Cortex of kidney (tissue), 1 donor: ENCODE measurements around the gene COL5A1.

Experiments used
- DNase-seq: peaks from one replicate; lab custom pipeline; 2025; lab: John Stamatoyannopoulos, UW

Gene COL5A1

DNA sequence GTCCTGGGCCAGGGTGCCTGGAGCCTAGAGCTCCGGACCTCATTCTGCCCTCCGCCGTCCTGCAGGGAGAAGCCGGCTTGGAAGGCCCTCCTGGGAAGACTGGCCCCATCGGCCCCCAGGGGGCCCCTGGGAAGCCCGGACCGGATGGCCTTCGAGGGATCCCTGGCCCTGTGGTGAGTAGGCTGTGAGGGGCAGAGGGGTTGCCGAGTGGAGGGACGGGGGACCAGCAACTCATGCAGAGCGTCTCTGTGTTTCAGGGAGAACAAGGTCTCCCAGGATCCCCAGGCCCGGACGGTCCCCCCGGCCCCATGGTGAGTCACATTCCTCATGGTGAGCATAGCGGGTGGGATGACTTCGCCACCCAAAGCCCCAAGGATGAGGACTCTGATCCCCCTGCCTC, 177.0 kb downstream of the COL5A1 start:
- no peak for DNase-seq

DNA sequence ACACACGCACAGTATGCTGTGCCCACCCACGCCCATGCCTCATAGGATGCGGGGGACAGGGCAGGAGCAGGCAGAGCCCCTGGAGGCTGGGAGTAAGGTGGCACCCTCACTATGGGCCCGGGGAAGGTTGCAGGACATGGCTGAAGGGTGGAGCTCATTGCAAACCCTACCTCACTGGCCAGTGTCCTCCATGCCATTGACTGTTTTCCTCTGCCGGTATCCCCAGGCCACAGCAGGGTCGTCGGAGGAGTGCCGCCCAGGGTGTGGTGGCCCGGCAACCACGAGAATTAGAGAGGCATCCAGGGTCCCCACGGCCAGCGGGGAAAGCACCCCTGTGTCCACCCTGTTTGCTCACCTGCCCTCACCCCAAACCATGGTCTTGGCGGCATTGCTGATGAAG, 179.3 kb downstream of the COL5A1 start:
- DNase-seq: no peak

DNA sequence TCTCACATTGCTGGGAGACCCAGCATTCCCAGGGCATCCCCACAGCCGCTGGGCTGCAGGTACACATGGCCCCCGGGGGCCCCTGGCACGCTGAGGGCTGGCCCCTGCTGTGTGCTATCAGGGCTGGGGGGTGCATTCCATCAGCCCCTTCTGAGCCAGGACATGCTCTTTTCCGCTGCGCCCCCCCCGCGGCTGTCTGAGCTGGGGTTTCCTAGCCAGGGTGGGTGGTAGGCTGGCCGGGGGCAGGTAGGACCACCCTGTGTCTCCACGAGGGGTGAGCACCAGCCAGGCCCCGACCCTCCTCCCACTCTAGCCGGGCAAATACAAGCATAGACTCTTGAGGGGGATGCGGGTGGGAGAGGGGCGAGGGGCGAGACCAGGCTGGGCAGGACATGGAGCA, 180.9 kb downstream of the COL5A1 start:
- DNase-seq: no peak

DNA sequence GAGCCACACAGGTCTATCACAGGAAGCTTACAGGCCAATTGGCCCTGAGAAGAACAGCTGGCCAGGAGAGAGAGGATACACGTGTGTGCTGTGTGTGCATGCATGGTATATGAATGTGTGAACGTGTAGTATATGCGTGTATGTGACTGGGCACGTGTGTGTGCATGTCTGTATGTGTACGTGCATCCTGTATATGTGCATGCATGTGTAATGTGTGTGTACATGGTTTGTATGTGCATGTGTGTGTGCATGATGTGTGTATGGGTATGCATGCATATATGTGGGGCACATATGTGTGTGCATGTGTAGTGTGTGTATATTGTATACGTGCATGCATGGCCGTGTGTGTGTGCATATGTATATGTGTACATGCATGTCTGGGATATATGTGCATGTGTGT, 182.0 kb downstream of the COL5A1 start:
- no peak for DNase-seq

DNA sequence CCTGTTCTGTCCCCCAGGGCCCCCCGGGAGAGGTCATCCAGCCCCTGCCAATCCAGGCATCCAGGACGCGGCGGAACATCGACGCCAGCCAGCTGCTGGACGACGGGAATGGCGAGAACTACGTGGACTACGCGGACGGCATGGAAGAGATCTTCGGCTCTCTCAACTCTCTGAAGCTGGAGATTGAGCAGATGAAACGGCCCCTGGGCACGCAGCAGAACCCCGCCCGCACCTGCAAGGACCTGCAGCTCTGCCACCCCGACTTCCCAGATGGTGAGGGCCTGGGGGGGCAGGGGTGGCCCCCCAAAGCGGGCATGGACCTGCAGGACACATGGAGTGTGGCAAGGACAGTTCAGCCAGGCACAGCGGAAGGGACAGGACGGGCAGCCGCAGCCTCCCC, 183.0 kb downstream of the COL5A1 start:
- no peak for DNase-seq

DNA sequence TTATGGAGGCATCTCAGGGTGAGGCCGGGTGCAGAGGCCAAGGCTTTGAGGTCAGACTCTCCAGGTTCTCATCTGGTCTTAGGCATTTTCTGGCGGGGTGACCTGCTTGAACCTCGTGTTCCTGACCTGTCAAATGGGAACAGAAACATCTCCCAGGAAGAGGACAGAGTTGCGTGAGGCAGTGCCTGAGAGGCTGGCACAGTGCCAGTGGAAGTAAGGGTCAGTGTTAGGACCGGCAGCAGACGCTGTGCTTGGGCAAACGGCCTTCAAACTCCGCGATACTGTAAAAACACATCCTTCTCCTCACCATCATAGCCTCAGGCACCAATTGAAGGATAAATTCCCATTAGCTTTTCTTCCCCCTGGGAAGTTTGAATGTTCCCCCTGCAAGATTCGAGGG, 183.4 kb downstream of the COL5A1 start:
- DNase-seq: no peak

DNA sequence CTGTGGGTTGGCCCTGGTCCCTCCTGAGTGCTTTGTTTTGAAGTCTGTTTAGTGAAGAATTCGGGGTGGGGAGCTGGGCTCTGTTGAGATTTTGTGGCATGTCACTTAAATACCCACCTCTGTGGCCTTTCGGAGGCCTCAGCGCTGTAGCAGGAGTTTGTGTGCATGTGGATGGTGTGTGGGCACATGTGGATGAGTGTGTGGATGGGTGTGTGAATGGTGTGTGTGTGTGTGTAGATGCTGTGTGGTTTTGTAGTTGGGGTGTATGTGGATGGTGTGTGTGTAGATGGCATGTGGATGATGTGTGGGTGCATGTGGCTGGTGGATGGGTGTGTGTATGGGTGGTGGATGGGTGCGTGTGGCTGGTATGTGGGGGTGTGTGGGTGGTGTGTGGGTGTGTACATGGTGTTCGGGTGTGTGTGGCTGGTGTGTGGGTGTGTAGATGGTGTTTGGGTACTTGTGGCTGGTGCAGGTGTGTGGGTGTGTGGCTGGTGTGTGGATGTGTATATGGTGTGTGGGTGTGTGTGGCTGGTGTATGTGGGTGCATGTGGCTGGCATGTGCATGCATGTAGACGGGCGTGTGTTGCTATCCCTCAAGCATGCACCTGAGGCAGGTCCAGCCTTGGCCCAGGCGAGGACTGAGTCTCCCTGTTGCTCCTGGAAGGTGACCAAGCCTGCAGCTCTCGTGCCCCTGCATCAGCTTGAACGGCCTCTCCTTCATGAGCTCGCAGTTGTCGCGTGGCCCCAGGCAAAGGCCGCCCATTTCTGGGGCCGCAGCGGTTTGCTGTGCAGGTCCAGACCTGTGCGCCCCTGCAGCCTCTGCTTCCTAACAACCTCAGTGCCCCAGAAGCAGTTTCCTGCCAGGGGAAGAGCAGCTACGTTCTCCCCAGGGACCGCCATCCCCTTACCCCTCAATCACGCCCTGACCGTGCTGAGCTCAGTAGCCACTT, 185.0 kb downstream of the COL5A1 start:
- no peak for DNase-seq

DNA sequence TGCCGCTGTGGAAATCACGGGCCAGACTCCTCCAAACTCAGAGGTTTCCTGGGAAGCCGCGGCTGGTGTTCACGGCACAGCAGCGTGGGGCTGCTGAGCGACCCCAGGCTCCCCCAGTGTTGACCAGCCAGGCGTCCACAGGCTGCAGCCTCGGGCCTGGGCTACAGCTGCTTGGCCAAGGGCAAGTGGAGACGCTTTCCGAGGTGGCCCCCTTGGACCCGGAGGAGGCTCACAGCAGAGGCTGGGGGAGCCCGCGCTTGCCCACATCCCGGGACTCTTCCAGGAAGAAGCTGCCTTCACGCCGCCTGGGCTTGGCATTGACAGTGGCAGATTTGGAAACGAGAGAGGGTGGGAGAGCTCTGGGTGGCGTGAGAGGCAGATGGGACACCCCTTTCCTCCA, 186.0 kb downstream of the COL5A1 start:
- DNase-seq: no peak

DNA sequence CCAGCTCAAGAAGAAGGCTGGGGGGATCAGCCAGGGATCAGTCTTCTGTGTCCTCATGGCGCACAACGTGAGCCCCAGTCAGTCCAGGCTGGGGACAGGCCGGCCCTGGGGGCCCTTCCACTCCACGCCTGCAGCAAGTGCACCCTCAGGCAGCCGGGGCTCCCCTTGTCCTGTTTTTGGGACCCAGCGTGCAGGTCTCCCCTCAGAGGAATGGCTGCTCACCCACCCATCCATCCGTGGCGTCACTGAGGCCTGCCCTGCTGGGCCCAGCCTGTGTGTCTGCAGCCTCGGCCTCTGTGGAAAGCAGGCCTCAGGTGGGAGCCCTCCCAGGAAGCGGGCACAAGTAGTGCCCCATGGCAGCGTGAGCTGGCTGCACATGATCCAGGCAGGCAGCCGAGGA, 186.4 kb downstream of the COL5A1 start:
- DNase-seq: no peak

DNA sequence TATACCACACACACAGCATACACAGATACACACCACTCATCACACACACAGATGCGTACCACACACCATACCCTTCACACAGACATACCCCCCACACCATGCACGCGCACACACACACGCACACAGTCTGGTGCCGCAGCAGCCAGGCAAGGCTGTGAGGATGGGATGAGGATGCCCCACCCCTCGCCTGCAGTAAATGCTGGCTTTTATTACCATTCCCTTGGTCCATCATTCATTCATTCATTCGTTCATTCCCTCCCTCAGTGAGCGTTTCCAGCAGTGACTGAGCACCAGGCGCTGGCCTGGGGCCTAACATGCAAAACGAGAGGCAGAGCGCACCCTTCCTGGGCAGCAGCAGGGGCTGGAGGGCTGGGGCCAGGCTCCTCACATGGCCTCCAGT, 187.3 kb downstream of the COL5A1 start:
- DNase-seq: no peak

DNA sequence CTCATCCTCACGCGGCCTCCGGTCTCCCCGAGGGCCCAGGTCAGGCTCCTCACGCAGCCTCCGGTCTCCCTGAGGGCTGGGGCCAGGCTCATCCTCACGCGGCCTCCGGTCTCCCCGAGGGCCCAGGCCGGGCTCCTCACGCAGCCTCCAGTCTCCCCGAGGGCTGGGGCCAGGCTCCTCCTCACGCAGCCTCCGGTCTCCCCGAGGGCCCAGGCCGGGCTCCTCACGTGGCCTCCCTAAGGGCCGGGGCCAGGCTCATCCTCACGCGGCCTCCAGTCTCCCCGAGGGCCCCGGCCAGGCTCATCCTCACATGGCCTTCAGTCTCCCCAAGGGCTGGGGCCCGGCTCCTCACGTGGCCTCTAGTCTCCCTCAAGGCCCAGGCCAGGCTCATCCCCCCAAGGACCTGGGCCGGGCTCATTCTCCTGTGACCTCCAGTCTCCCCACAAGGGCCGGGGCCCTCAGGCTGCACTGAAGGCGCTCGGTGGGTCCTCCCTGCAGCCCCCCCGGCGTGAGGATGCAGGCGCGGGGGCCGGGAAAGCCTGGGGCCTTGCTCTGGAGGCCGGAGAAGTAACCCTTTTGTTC, 187.8 kb downstream of the COL5A1 start:
- no peak for DNase-seq

DNA sequence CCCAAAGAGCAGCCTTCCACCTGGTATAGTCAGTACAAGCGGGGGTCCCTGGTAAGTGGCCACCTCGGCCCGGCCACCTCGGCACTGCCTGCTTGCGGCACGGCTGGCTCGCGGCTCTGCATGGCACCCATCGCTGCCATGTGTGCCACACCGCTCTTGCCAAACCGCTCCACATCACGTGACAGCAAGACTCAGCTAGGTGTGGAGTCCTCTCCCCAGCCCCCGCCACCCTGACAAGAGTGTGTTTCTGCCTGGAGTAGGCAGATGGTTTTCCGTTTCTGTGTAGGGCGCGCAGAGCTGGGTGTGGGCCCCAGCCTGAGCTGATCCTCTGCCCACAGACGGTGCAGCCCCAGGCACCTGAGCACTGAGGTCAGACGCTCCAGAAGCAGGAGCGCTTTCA, 188.5 kb downstream of the COL5A1 start:
- no peak for DNase-seq

DNA sequence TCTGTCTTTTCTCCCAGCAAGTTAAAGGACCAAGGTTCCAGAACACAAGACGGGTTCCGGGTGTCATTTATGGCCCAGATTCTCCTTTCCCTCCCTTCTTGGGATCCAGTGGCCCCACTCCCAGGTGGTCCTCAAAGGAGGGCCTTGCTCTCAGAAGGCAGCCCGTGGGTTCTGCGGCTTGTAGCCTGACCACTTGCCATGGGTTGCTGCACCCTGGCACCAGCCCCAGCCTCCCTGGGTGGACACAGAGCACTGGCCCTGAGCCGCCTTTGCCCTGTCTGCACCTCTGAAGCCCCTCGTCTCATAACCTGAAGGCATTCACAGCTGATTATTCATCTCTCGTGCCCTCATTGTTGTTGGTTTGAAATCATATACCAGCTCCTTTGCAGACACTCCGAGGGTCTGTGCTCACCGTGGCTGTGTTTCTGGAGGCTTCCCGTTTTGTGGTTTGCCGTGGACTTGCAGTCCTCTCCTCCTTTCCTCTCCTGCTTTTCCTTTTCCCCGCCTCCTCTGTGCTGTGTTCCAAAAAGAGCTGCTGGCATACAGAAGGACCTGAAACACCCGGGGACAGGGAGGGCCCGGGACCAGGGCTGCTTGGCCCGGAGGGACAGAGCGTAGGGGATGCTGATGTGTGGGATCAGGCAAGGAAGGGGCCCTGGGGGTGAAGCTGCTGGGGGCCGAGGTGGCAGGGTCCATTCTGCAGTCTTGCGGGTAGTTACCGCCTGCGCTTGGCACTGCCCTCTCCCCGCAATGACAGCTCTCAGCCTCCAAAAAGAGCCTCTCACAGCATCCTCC, 189.5 kb downstream of the COL5A1 start:
- no peak for DNase-seq

DNA sequence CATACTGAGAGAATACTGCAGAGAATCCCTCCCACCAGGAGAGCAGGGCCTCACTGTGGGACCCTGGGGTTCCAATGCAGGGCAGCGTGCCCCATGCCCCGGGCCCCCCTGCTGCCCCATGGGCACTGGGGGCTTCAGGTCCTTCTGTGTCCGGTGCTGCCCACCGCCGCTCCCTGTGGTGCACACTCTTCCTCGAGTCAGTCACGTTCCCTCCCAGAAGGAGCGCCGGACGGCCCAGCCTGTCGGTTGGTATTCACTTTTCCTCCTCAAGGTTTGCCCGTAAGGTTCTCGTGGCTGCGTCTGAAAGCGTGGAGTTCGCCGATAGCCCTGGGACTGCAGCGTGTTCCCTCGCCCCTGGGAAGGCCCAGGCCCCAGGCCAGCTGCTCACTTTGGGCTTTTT, 190.9 kb downstream of the COL5A1 start:
- no peak for DNase-seq

DNA sequence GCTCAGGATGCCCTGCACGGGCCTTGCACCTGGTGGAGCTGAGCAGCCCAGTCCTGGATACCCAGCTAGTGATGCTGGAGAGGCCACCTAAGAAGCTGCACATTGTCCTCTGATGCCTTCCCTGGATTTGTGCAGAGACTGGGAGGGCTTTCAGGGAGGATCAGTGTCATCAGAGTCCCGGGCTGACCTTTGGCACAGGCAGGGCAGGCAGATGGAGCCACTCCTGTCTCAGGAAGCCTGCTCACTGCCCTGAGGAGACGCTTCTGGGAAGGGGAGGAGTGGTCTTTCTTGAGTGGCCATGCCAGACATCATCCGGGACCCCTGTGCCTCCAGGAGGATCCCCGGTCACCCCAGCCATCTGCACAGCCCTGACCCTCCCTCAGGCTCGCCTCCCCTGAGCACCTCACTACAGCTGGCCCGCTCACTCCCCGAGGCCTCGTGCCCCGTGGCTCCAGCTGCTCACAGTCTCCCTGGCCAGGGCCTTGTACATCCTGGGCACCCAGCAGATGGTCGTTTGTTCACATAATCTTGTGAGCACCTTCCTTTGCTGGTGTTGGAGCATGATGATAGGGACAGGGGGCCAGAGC, 191.8 kb downstream of the COL5A1 start:
- no peak for DNase-seq

DNA sequence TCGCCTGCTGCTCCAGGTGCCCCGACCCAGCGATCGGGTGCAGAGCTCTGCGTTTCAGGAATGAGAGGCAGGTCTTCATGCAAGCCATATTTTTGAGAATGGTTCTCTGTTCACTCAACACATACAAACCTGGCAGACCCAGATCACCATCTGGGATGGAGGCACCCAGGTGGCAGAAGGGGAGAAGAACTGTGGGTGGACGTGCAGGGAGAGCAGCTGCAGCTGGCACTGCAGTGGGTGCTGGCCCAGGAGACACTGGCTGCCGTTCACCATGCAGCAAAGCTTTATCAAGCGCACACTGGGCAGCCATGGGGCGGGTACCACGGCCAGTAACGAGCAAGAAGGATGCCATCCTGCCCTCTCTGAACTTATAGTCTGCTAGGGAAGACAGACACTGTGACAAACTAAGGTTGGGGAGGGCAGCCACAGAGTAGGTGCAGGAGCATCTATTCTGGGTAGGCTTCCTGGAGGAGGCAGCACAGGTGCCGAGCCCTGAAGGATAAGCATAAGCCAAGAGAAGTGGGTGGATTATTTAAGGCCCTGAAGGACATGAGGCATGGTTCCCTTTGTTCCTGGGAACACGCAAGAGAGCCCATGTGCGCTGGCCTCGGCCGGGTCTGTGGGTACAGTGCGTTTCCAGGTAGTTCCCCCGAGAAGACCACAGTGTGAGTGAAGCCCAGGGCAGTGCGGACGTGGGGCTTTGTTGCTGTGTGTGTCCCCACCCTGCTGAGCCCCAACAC, 192.8 kb downstream of the COL5A1 start:
- DNase-seq: no peak

DNA sequence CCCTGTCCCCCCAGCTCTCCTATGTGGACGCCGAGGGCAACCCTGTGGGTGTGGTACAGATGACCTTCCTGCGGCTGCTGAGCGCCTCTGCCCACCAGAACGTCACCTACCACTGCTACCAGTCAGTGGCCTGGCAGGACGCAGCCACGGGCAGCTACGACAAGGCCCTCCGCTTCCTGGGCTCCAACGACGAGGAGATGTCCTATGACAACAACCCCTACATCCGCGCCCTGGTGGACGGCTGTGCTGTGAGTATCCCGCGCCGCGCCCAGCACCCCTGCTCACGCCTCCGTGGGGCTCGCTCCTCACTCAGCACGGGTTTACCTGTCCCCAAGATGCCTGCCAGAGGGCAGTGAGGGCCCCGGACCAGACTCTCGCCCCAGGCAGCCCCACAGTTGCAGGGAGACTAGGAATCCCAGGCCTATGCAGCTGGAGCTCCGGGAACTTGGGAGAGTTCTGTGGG, 193.4 kb downstream of the COL5A1 start:
- DNase-seq: no peak

DNA sequence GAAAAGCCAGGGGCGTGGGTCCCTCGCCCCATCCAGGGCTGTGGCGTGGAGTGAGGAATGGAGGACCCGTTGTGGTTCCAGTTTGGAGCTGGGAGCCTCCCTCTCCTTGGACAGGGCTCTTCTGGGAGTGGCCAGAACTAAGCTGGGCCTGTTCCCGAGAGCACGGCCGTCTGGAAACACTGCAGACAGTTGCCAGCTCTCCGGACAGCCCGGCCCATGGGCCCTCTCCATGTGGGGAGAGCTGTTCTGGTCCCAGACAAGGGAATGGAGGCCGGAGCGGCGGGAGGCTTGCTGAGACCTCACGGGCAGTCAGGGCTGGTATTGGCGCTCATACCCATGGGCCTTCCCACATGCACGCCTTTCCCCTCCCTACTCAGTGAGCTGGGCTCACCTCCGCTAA, 193.8 kb downstream of the COL5A1 start:
- no peak for DNase-seq

DNA sequence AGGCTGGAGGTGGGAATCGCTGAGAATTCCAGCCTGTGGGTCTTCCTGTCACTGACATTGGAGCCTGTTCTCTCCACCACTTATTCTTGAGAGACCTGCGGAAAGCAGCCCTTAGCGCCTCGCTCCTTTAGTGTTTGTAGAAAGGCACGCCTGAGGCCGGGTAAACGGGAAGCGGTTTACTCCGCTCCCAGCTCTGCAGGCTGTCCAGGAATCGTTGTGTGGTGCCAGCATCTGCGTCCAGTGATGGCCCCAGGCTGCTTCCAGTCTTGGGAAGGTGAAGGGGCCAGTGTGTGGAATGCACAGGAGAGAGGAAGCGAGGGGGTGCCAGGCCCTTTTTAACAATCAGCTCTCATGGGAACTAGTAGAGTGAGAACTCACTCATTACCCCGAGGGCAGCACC, 194.4 kb downstream of the COL5A1 start:
- DNase-seq: no peak

DNA sequence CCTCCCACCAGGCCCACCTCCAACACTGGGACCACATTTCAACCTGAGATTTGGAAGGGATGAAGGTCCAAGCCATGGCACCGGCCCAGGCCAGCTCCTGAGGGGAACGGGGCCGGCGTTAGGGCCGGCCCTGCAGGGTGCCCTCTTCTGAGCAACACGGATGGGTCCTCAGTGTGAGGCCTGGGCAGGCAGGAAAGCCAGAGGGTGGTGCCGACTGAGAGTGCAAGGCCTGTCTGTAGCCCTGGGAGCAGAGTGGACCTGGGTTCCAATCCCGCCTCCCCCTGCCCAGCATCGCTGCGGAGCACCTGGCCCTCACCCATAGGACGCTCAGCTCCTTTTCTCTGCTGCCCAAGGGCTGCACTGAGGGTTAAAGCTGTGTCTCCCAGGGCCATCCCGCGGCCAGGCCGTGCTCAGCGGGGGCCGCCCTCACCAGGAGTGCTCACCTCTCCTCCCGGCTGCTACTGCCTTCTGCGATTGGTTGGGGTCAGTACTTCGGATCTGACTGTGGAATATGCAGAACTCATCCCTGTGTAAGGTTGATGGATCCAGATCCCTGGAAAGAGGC, 194.9 kb downstream of the COL5A1 start:
- DNase-seq: no peak

DNA sequence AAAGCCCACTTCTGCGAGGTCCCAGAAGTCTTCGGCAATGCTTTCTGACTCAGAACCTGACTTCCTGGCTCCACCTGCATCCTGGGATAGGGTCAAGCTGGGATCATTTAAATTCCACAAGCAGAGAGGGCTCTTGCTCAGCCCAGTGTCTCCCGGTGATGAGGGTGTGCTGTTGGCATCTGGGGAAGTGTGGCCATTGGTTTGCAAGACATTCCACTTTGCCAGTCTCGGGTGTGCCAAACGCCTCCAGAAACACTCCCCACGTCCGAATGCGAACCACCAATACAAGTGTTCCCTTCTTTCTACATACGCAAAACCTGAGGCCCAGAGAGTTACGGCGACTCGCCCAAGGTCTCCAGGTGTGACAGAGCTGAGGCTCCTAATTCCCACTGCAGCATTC, 195.9 kb downstream of the COL5A1 start:
- no peak for DNase-seq
